ENCODE data around the gene PSMC3IP.

PSMC3IP gene

GRCh38 chr17:42535155-42536047 is 42.1 kb downstream of the PSMC3IP start (continued):
- TF ChIP-seq ZNF830 (tag by site-specific recombination; IDR thresholded peaks at IDR 0.05; ENCODE audit: low read depth): no peak
- no peak for TF ChIP-seq ZNF488 (tag by site-specific recombination; IDR thresholded peaks at IDR 0.05)
- TF ChIP-seq RBAK (tag by site-specific recombination; IDR thresholded peaks at IDR 0.05): no peak
- peak; percentile 77; the same call in 1 of the 2 replicates for TF ChIP-seq ZNF639 (tag by site-specific recombination; IDR thresholded peaks at IDR 0.05)
- TF ChIP-seq ZNF18 (tag by site-specific recombination; IDR thresholded peaks at IDR 0.05): peak; percentile 21; the same call in 1 of the 2 replicates
- no peak for TF ChIP-seq ZXDB (tag by site-specific recombination; IDR thresholded peaks at IDR 0.05)
- TF ChIP-seq ZNF366 (tag by site-specific recombination; conservative IDR thresholded peaks at IDR 0.05): 0 out of 2 replicates have a peak, but pooled peaks have one; percentile 10
- TF ChIP-seq ZNF777 (tag by site-specific recombination; IDR thresholded peaks at IDR 0.05; ENCODE audit: borderline replicate concordance): no peak
- TF ChIP-seq ZNF580 (tag by site-specific recombination; IDR thresholded peaks at IDR 0.05): no peak
- no peak for TF ChIP-seq ZNF140 (tag by site-specific recombination; IDR thresholded peaks at IDR 0.05)
- no peak for TF ChIP-seq ZNF350 (tag by site-specific recombination; IDR thresholded peaks at IDR 0.05)
- no peak for TF ChIP-seq ZNF121 (tag by site-specific recombination; IDR thresholded peaks at IDR 0.05)
- no peak for TF ChIP-seq ZNF514 (tag by site-specific recombination; IDR thresholded peaks at IDR 0.05)
- TF ChIP-seq TSHZ1 (tag by site-specific recombination; IDR thresholded peaks at IDR 0.05; ENCODE audit: borderline replicate concordance): no peak
- TF ChIP-seq ZNF791 (tag by site-specific recombination; IDR thresholded peaks at IDR 0.05): no peak
- TF ChIP-seq GLIS1 (tag by site-specific recombination; IDR thresholded peaks at IDR 0.05): no peak
- TF ChIP-seq TCF7L2 (IDR thresholded peaks at IDR 0.05; ENCODE audit: borderline replicate concordance, low read depth, low read length): no peak
- TF ChIP-seq ZBTB7A (tag by site-specific recombination; IDR thresholded peaks at IDR 0.05; ENCODE audit: low read depth): peak; percentile 78
- peak; percentile 89; the same call in 1 of the 2 replicates for TF ChIP-seq ZNF629 (tag by site-specific recombination; IDR thresholded peaks at IDR 0.05)
- TF ChIP-seq ZNF302 (tag by site-specific recombination; IDR thresholded peaks at IDR 0.05; ENCODE audit: low read depth): no peak
- no peak for TF ChIP-seq PRDM2 (tag by site-specific recombination; IDR thresholded peaks at IDR 0.05; ENCODE audit: borderline replicate concordance)
- 0 out of 2 replicates have a peak, but pooled peaks have one; percentile 14 for TF ChIP-seq ZNF692 (tag by site-specific recombination; IDR thresholded peaks at IDR 0.05)
- TF ChIP-seq ZFP3 (tag by site-specific recombination; IDR thresholded peaks at IDR 0.05; ENCODE audit: low read depth): no peak
